Kidney epithelial cell (primary cell): Measurements from ENCODE around the gene OVAAL. TPM values are rescaled to one million over a fixed set of nuclear protein-coding genes. Genes with fewer than 3 reads are reported as not detected.

Experiments used
- DNase-seq: peaks from one replicate; pipeline ENCODE4 v3.0.0-alpha.2; 2010; ENCODE audit warnings: low read depth
- H3K27me3 ChIP-seq: 2 replicates; pipeline ENCODE4 v1.6.0; 2011; ENCODE audit warnings: low read length; ENCODE audit not compliant: control insufficient read depth, insufficient read depth
- H3K36me3 ChIP-seq: 2 replicates; pipeline ENCODE4 v1.5.1; 2011; ENCODE audit warnings: low read length; ENCODE audit not compliant: control insufficient read depth, insufficient read depth
- H3K4me3 ChIP-seq: 2 replicates; pipeline ENCODE4 v1.5.1; 2011; ENCODE audit warnings: low read depth, mild to moderate bottlenecking, control low read depth, low read length
- CTCF ChIP-seq: IDR thresholded peaks from 2 replicates; pipeline ENCODE4 v1.5.1; 2011; ENCODE audit warnings: mild to moderate bottlenecking, moderate library complexity, low read length, control low read depth, inconsistent platforms; ENCODE audit not compliant: insufficient read depth, poor library complexity, severe bottlenecking
- total RNA-seq: library from RNA; depleted of rRNA; stranded (reverse); fragments of >200 nt; gene quantifications from 2 replicates; pipeline ENCODE4 v1.2.3, GENCODE V29; 2015

The OVAAL gene
- total RNA-seq, 1 donor from 2014 or later, result not detected

GRCh38 chr1:180562640-180563025 is 3.9 kb downstream of the OVAAL start:
- no peak for DNase-seq
- no peak for TF ChIP-seq CTCF
- Histone ChIP-seq H3K27me3 (no peaks in the 10 kb centered on the region), H3K4me3 (no peak overlapping the region), H3K36me3 (no peaks in the 10 kb centered on the region)

- TF ChIP-seq CTCF, result no peak
- H3K4me3 ChIP-seq, result no peak overlapping the region
- H3K36me3 ChIP-seq, result no peaks in the 10 kb centered on the region
- DNase-seq, result no peak
- no peaks in the 10 kb centered on the region for H3K27me3 ChIP-seq
These were observed 4.5 kb downstream of the OVAAL start for GRCh38 chr1:180563026-180563827.

- H3K27me3 ChIP-seq, result no peaks in the 10 kb centered on the region
- TF ChIP-seq CTCF, result no peak
- no peaks in the 10 kb centered on the region for H3K36me3 ChIP-seq
- H3K4me3 ChIP-seq, result no peak overlapping the region
- DNase-seq, result no peak
These were observed 6.5 kb downstream of the OVAAL start for GRCh38 chr1:180565121-180565871.

- DNase-seq, result no peak
- Histone ChIP-seq H3K4me3 (no peak overlapping the region), H3K27me3 (no peaks in the 10 kb centered on the region), H3K36me3 (no peaks in the 10 kb centered on the region)
- no peak for TF ChIP-seq CTCF
These were observed 7.3 kb downstream of the OVAAL start for GRCh38 chr1:180566026-180566425.

- Histone ChIP-seq H3K4me3 (no peak overlapping the region), H3K27me3 (no peaks in the 10 kb centered on the region), H3K36me3 (no peaks in the 10 kb centered on the region)
- no peak for TF ChIP-seq CTCF
- DNase-seq, result no peak
These were observed 7.7 kb downstream of the OVAAL start for GRCh38 chr1:180566495-180566894.
